ENCODE measurements around the gene SVBP. TPM values are rescaled to one million over a fixed set of nuclear protein-coding genes. Genes with fewer than 3 reads are reported as not detected.

SVBP gene
- total and polyA plus RNA-seq, 2 donors (not counting 3 experiments of a cell fraction or from before 2014, with no cell fraction given): 18.1 to 24.1 TPM

GRCh38 chr1:42759114-42759513, 58.1 kb downstream of the SVBP start:
- Histone ChIP-seq H3K79me2 (ENCODE audit: control insufficient read depth, insufficient read depth, low read length) (peaks cover 17% of the 10 kb centered on the region), H3K27ac (ENCODE audit: insufficient read depth, low read depth, low read length) (no peak overlapping the region), H3K4me3 (replicated peaks in 1 of 3; ENCODE audit: insufficient read depth in 1 of 3, low read depth in 1 of 3, low read length in 3 of 3) (no peak overlapping the region), H3K9ac (replicated peaks; ENCODE audit: extremely low read depth, insufficient read depth, low read length) (no peak overlapping the region), H3K4me1 (ENCODE audit: control insufficient read depth, extremely low read depth, insufficient read depth, low read length) (no peaks in the 10 kb centered on the region), H3K27me3 (ENCODE audit: control insufficient read depth in 2 of 2, insufficient read depth in 2 of 2, low read length in 2 of 2) (no peaks in the 10 kb centered on the region), H4K20me1 (replicated peaks; ENCODE audit: control insufficient read depth, extremely low read depth, insufficient read depth, low read length) (no peaks in the 10 kb centered on the region), H2AFZ (ENCODE audit: low read depth, low read length) (no peak overlapping the region), H3K4me2 (ENCODE audit: insufficient read depth, low read length) (no peak overlapping the region), H3K9me3 (replicated peaks; ENCODE audit: control insufficient read depth, insufficient read depth, low read length) (no peaks in the 10 kb centered on the region), H3K9me1 (replicated peaks; ENCODE audit: control insufficient read depth, extremely low read depth, insufficient read depth, low read length) (no peaks in the 10 kb centered on the region), H3K36me3 (ENCODE audit: control insufficient read depth in 2 of 2, extremely low read depth in 1 of 2, insufficient read depth in 2 of 2, low read length in 2 of 2) (peaks cover 18 to 49% of the 10 kb centered on the region in 2 experiments)
- dilution Hi-C loops (cut with MboI; ENCODE audit: extremely low pct_ligation_motif_present, low sequenced_read_pairs): no loop called here
- intact Hi-C loops (cut with micrococcal nuclease): no loop called here
- POLR2A ChIA-PET: no interaction called here
- CTCF ChIA-PET: interaction anchor here (1.2 to 4.4 kb wide), 3 partner anchors 7 to 315 kb away, joined by 5 to 43 read pairs (median 8); partner anchors contain the start of genes C1orf50 and P3H1
- BruUV-seq (replicated peaks): no TSS peak
- FAIRE-seq (no peak), DNase-seq (ENCODE audit: low read depth, low spot score) (no peak)
- TF ChIP-seq GATA2 (IDR thresholded peaks at IDR 0.05; ENCODE audit: insufficient read depth, insufficient read length, low read depth, low read length) (no peak), FOS (IDR thresholded peaks at IDR 0.05; ENCODE audit: borderline replicate concordance, insufficient read depth, low read length) (no peak), EZH2 (IDR thresholded peaks at IDR 0.05; ENCODE audit: borderline replicate concordance, low read depth, low read length, severe bottlenecking) (no peak), JUN (IDR thresholded peaks at IDR 0.05; ENCODE audit: borderline replicate concordance, insufficient read depth, insufficient read length, low read depth) (no peak), MYC (IDR thresholded peaks at IDR 0.05; ENCODE audit: low read depth, low read length) (no peak), CTCF (IDR thresholded peaks at IDR 0.05; ENCODE audit: extremely low read depth in 1 of 2, insufficient read depth in 1 of 2, low read depth in 1 of 2, low read length in 2 of 2) (no peak), MAX (IDR thresholded peaks at IDR 0.05; ENCODE audit: insufficient read depth, insufficient read length) (no peak), POLR2A (IDR thresholded peaks at IDR 0.05; ENCODE audit: low read depth, low read length) (no peak), POLR2AphosphoS5 (IDR thresholded peaks at IDR 0.05; ENCODE audit: insufficient read depth, low read depth, low read length) (no peak)
